Type B pancreatic cell (in vitro differentiated cells): ENCODE results near the gene FRS3. TPM values are rescaled to one million over a fixed set of nuclear protein-coding genes. Genes with fewer than 3 reads are reported as not detected.

Source experiments
- DNase-seq: peaks from one replicate; pipeline ENCODE4 v3.0.0; 2021; ENCODE audit warnings: mixed read lengths; ENCODE audit not compliant: unreplicated experiment; ENCODE audit errors: extremely low spot score
- H3K27ac Mint-ChIP-seq: 2 replicates; pipeline ENCODE4 v1.8.0; 2021; ENCODE audit warnings: mild to moderate bottlenecking, mixed read lengths
- H3K27me3 Mint-ChIP-seq: 2 replicates; pipeline ENCODE4 v1.8.0; 2021; ENCODE audit warnings: mixed read lengths
- H3K36me3 Mint-ChIP-seq: 2 replicates; pipeline ENCODE4 v1.8.0; 2021; ENCODE audit warnings: mixed read lengths
- H3K4me1 Mint-ChIP-seq: one replicate; pipeline ENCODE4 v1.8.0; 2021; ENCODE audit warnings: mixed read lengths; ENCODE audit not compliant: unreplicated experiment
- H3K4me3 Mint-ChIP-seq: 2 replicates; pipeline ENCODE4 v1.8.0; 2021; ENCODE audit warnings: mild to moderate bottlenecking, mixed read lengths
- H3K9me3 Mint-ChIP-seq: 2 replicates; pipeline ENCODE4 v1.8.0; 2021; ENCODE audit warnings: mixed read lengths
- CTCF ChIP-seq: fragments of 200-600 bp; sonication (generic); conservative IDR thresholded peaks from 2 replicates; pipeline ENCODE4 v1.5.0; 2021; ENCODE audit warnings: antibody characterized with exemption, mild to moderate bottlenecking
- total RNA-seq: library from RNA; stranded (reverse); gene quantifications from 2 replicates; pipeline ENCODE4 v1.2.1, GENCODE V29; 2021; ENCODE audit warnings: low replicate concordance

FRS3 gene
- total RNA-seq, 1 donor from 2014 or later: 7.0 TPM

- no peak for TF ChIP-seq CTCF
- H3K27ac Mint-ChIP-seq: no peak overlapping the region
- no peak for DNase-seq
- peaks cover 9% of the 10 kb centered on the region for H3K27me3 Mint-ChIP-seq
- no peaks in the 10 kb centered on the region for H3K4me1 Mint-ChIP-seq
- H3K9me3 Mint-ChIP-seq: no peaks in the 10 kb centered on the region
- no peak overlapping the region for H3K4me3 Mint-ChIP-seq
- no peaks in the 10 kb centered on the region for H3K36me3 Mint-ChIP-seq
Measured at GRCh38 chr6:41744236-41744787, 35.4 kb downstream of the FRS3 start.

GRCh38 chr6:41743406-41744235 lies 36.1 kb downstream of the FRS3 start:
- Mint-ChIP-seq H3K4me3 (no peak overlapping the region), H3K9me3 (no peaks in the 10 kb centered on the region), H3K36me3 (no peaks in the 10 kb centered on the region), H3K27me3 (peaks cover 9% of the 10 kb centered on the region), H3K4me1 (no peaks in the 10 kb centered on the region), H3K27ac (no peak overlapping the region)
- no peak for DNase-seq
- no peak for TF ChIP-seq CTCF

- H3K4me1 Mint-ChIP-seq: no peaks in the 10 kb centered on the region
- H3K9me3 Mint-ChIP-seq: no peaks in the 10 kb centered on the region
- no peak for DNase-seq
- no peaks in the 10 kb centered on the region for H3K36me3 Mint-ChIP-seq
- H3K27ac Mint-ChIP-seq: peak overlapping the region; percentile 30
- H3K27me3 Mint-ChIP-seq: peaks cover 6% of the 10 kb centered on the region
- no peak for TF ChIP-seq CTCF
- H3K4me3 Mint-ChIP-seq: no peak overlapping the region
Measured at GRCh38 chr6:41741625-41742490, 37.8 kb downstream of the FRS3 start.

GRCh38 chr6:41740366-41741162 lies 39.1 kb downstream of the FRS3 start:
- no peaks in the 10 kb centered on the region for H3K9me3 Mint-ChIP-seq
- peak overlapping the region; percentile 13 for H3K27ac Mint-ChIP-seq
- TF ChIP-seq CTCF: no peak
- DNase-seq: no peak
- peaks cover 9% of the 10 kb centered on the region for H3K27me3 Mint-ChIP-seq
- no peaks in the 10 kb centered on the region for H3K4me1 Mint-ChIP-seq
- no peaks in the 10 kb centered on the region for H3K36me3 Mint-ChIP-seq
- H3K4me3 Mint-ChIP-seq: no peak overlapping the region

GRCh38 chr6:41739041-41739440 lies 40.7 kb downstream of the FRS3 start:
- no peak overlapping the region for H3K27ac Mint-ChIP-seq
- no peak for TF ChIP-seq CTCF
- H3K36me3 Mint-ChIP-seq: no peaks in the 10 kb centered on the region
- no peaks in the 10 kb centered on the region for H3K9me3 Mint-ChIP-seq
- no peak for DNase-seq
- H3K4me3 Mint-ChIP-seq: no peak overlapping the region
- H3K27me3 Mint-ChIP-seq: peaks cover 10% of the 10 kb centered on the region
- no peaks in the 10 kb centered on the region for H3K4me1 Mint-ChIP-seq
